Measurements from ENCODE around the gene NUDT3.

- TF ChIP-seq REST (IDR thresholded peaks at IDR 0.05; ENCODE audit: unreplicated experiment) (no peak), CTCF (conservative IDR thresholded peaks at IDR 0.05; ENCODE audit: low read depth in 2 of 2) (no peak), EZH2 (IDR thresholded peaks at IDR 0.05; ENCODE audit: low read depth, unreplicated experiment) (no peak), POLR2AphosphoS5 (IDR thresholded peaks at IDR 0.05; ENCODE audit: low read depth) (no peak), EZH2phosphoT487 (IDR thresholded peaks at IDR 0.05; ENCODE audit: unreplicated experiment) (no peak), ETS1 (IDR thresholded peaks at IDR 0.05) (no peak)
Observed at GRCh38 chr6:34438705-34439104, 46.2 kb upstream of the NUDT3 start.
